Measurements from ENCODE around the gene VCAN.

The VCAN gene

DNA sequence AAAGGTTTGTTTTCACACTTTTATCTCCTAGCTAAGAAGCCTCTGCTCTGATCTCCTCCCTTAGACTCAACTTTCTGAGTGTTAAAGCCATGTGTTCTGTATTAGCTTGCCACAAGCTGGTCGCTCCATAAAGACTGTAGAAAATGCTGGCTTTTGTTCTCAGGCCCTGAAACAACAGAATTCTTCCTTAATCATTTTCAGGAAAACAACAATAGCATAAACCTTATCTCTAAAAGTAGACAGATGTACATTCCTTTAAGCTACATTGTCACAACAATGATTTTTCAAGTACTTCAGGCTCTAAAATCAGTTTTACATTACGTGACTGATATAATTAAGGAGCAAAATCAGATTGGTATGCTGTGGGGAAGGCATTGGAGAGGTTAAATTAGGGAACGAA lies 41.9 kb downstream of the VCAN start:
- peak overlapping the region in 1 of 3 experiments; percentile 1 for H3K4me3 Mint-ChIP-seq
- TF ChIP-seq, protein P1, sequence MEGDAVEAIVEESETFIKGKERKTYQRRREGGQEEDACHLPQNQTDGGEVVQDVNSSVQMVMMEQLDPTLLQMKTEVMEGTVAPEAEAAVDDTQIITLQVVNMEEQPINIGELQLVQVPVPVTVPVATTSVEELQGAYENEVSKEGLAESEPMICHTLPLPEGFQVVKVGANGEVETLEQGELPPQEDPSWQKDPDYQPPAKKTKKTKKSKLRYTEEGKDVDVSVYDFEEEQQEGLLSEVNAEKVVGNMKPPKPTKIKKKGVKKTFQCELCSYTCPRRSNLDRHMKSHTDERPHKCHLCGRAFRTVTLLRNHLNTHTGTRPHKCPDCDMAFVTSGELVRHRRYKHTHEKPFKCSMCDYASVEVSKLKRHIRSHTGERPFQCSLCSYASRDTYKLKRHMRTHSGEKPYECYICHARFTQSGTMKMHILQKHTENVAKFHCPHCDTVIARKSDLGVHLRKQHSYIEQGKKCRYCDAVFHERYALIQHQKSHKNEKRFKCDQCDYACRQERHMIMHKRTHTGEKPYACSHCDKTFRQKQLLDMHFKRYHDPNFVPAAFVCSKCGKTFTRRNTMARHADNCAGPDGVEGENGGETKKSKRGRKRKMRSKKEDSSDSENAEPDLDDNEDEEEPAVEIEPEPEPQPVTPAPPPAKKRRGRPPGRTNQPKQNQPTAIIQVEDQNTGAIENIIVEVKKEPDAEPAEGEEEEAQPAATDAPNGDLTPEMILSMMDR (IDR thresholded peaks at IDR 0.05; ENCODE audit: unreplicated experiment in 3 of 3) = no peak

DNA sequence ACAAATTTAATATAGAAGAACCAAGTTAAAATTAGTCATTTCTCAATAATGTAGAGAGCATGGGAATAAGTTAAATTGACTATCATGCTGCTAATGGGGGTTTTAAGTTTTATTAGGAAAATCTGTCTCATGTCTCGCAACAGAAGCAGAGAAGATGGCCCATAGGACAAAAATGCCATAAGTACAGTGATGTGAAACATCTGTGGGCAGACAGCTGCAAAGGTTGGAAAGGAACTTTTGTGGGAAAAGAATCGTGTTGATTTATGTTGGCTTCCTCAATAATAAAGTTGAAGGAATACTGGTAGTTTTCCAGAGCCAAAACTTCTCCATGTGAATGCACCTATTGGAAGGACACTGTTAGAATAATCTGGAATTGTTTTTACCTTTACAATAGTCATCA lies 44.8 kb downstream of the VCAN start:
- peak overlapping the region in 1 of 3 experiments; percentile 3 for H3K4me3 Mint-ChIP-seq
- peaks cover 82% of the 10 kb centered on the region for H3K36me3 Mint-ChIP-seq (ENCODE audit: low read depth)
- peak overlapping the region; percentile 73 to 89 (median 76) for H3K27ac Mint-ChIP-seq
- peaks cover 51% of the 10 kb centered on the region for H3K4me1 Mint-ChIP-seq
- H3K9me3 Mint-ChIP-seq = no peaks in the 10 kb centered on the region
- TF ChIP-seq, protein P1 (IDR thresholded peaks at IDR 0.05; ENCODE audit: unreplicated experiment in 3 of 3) = no peak
- H3K27me3 Mint-ChIP-seq (ENCODE audit: low read depth) = no peaks in the 10 kb centered on the region

More for the DNA sequence above, 41.9 kb downstream of the VCAN start:
- Mint-ChIP-seq H3K27ac (peak overlapping the region; percentile 73 to 84 (median 75)), H3K4me1 (peaks cover 64% of the 10 kb centered on the region), H3K9me3 (no peaks in the 10 kb centered on the region), H3K27me3 (ENCODE audit: low read depth) (no peaks in the 10 kb centered on the region), H3K36me3 (ENCODE audit: low read depth) (peaks cover 73% of the 10 kb centered on the region)

DNA sequence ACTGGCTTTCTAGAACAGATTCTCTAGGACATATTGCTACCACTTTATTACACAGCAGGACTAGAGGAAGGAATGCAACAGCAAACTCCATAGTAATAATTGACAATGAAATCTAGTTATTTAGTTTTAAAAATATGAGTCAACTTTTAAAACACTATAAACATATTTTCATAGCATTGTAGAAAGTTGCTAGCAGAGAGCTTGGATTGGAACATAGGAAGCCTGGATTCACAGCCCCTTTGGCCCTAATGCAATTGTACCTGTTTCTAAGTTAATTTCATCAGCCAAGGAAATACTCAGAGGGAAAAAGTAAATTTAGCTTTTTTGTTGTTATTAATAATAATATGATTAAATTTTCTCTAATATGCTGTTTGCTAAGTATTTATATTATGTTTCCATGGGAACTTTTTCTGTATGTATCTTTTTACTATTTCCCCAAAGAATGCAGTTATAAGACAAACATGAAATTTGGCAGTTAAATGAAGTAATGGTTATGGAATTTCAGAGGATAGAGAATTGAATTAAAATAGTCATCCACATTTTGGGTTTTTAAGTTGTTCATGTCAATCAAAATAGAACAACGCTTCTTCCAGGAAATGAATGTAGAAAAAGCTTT lies 45.6 kb downstream of the VCAN start:
- no peak overlapping the region for H3K4me3 Mint-ChIP-seq
- H3K36me3 Mint-ChIP-seq (ENCODE audit: low read depth) = peaks cover 85% of the 10 kb centered on the region
- H3K27ac Mint-ChIP-seq = peak overlapping the region; percentile 73 to 92 (median 83)
- H3K27me3 Mint-ChIP-seq (ENCODE audit: low read depth) = peaks cover 3% of the 10 kb centered on the region
- no peaks in the 10 kb centered on the region for H3K9me3 Mint-ChIP-seq
- H3K4me1 Mint-ChIP-seq = peaks cover 51% of the 10 kb centered on the region
- TF ChIP-seq, protein P1 (IDR thresholded peaks at IDR 0.05; ENCODE audit: unreplicated experiment in 3 of 3) = peak in 2 of 3 experiments; percentile 12 to 20

DNA sequence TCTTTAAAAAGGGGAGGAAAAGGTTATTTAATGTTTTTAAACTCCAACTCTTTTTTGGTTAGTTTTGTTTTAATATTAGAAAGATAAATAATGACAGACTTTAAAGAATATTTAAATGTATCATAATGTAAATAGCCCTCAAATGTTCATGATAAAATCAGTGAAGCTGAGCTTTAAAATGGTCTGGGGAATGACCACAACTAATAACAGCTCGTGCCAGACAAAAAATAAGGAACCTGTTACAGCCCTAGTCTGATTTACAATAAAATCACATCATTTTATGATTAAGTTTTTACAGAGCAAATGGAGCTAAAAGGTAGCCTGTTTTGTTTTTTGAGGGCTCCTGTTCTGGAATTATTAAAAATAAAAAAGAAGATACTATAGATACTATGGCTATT lies 46.1 kb downstream of the VCAN start:
- H3K36me3 Mint-ChIP-seq (ENCODE audit: low read depth) = peaks cover 85% of the 10 kb centered on the region
- peaks cover 51% of the 10 kb centered on the region for H3K4me1 Mint-ChIP-seq
- TF ChIP-seq, protein P1 (IDR thresholded peaks at IDR 0.05; ENCODE audit: unreplicated experiment in 3 of 3) = no peak

DNA sequence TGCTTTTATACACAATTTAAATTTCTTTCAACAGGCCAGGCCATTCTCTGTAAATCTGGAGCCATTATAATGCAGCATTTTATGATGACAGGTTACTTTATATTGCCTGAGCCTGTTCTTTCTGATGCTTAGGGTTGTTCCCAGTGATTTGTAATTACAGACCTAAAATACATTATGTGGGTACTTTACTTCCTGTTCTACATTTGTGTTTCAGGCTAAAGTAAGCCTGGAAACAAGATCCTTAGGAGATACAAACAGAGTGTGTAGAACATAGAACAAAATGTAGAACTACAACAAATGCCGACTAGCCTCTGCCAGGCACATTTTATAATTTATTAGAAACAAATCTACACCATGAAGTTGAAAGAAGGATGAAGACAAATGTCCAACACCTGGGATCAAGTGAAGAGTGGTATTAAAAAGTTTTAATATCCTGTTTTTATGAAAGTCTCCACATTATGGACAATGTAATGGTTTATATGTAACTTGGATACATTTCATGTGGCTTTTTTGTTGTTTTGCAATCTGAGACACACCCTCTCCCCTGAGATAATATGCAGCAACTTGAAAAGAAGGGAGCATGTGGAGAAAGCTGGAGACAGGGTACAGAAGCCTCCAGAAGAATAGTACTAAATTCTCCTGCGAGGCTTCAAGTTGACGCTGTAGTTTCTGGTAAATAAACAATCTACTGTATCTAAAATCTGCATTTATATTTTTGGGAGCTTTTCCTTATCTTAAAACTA lies 46.9 kb downstream of the VCAN start:
- no peak overlapping the region for H3K4me3 Mint-ChIP-seq
- peaks cover 85% of the 10 kb centered on the region for H3K36me3 Mint-ChIP-seq (ENCODE audit: low read depth)
- peaks cover 3% of the 10 kb centered on the region for H3K27me3 Mint-ChIP-seq (ENCODE audit: low read depth)
- H3K9me3 Mint-ChIP-seq = no peaks in the 10 kb centered on the region
- H3K27ac Mint-ChIP-seq = peak overlapping the region; percentile 67 to 80 (median 70)
- TF ChIP-seq, protein P1 (IDR thresholded peaks at IDR 0.05; ENCODE audit: unreplicated experiment in 3 of 3) = no peak
- H3K4me1 Mint-ChIP-seq = peaks cover 49% of the 10 kb centered on the region

More for the DNA sequence above, 46.1 kb downstream of the VCAN start:
- Mint-ChIP-seq H3K4me3 (no peak overlapping the region), H3K27ac (peak overlapping the region; percentile 73 to 92 (median 83)), H3K27me3 (ENCODE audit: low read depth) (peaks cover 3% of the 10 kb centered on the region), H3K9me3 (no peaks in the 10 kb centered on the region)
